C4-2B (cell line): ENCODE data around the gene NSMCE1.
"Not testable (repeated sequence)": the region's sequence is repeated elsewhere in the genome, so short reads cannot be mapped to it uniquely, and the experiment has no call there.

ENCODE experiments used
- ZFX ChIP-seq: fragments of 450-650 bp; IDR thresholded peaks from 2 replicates; pipeline ENCODE4 v1.6.1; 2017
- TF ChIP-seq, protein P1 (sequence below): fragments of 450-650 bp; conservative IDR thresholded peaks from 2 replicates; pipeline ENCODE4 v1.5.1; 2017; ENCODE audit warnings: mild to moderate bottlenecking

GRCh38 chr16:27262904-27263423, 5.6 kb downstream of the NSMCE1 start:
- TF ChIP-seq, protein P1, sequence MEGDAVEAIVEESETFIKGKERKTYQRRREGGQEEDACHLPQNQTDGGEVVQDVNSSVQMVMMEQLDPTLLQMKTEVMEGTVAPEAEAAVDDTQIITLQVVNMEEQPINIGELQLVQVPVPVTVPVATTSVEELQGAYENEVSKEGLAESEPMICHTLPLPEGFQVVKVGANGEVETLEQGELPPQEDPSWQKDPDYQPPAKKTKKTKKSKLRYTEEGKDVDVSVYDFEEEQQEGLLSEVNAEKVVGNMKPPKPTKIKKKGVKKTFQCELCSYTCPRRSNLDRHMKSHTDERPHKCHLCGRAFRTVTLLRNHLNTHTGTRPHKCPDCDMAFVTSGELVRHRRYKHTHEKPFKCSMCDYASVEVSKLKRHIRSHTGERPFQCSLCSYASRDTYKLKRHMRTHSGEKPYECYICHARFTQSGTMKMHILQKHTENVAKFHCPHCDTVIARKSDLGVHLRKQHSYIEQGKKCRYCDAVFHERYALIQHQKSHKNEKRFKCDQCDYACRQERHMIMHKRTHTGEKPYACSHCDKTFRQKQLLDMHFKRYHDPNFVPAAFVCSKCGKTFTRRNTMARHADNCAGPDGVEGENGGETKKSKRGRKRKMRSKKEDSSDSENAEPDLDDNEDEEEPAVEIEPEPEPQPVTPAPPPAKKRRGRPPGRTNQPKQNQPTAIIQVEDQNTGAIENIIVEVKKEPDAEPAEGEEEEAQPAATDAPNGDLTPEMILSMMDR, result not testable (repeated sequence)
- TF ChIP-seq ZFX, result not testable (repeated sequence)
